WTC11 (cell line): ENCODE measurements around the gene LOC128125822.

ENCODE experiments used
- ATAC-seq: fragments of 200-7000 bp; cut with Tn5 transposase; 2 replicates; pipeline ENCODE4 v1.10.0; 2021; ENCODE audit warnings: mild to moderate bottlenecking, moderate library complexity
- CTCF ChIA-PET: fragments of 300-600 bp; sonication (Branson Sonifier 250); formaldehyde crosslinking; loops from one replicate; lab custom pipeline; 2021; ENCODE audit warnings: antibody characterized with exemption; lab: Charles Lee
- POLR2A ChIA-PET: fragments of 350-600 bp; sonication (Branson Sonifier 250); formaldehyde crosslinking; loops from one replicate; lab custom pipeline; 2021; ENCODE audit warnings: antibody characterized with exemption; lab: Charles Lee
- DNase-seq: peaks from one replicate; pipeline ENCODE4 v3.0.0; 2021; ENCODE audit warnings: low spot score
- H3K27ac Mint-ChIP-seq: 2 replicates; pipeline ENCODE4 v1.8.0; 2021; ENCODE audit warnings: mixed read lengths
- H3K27me3 Mint-ChIP-seq: 2 replicates; pipeline ENCODE4 v1.8.0; 2021; ENCODE audit warnings: low read depth, mild to moderate bottlenecking, moderate library complexity, mixed read lengths
- H3K36me3 Mint-ChIP-seq: 2 replicates; pipeline ENCODE4 v1.8.0; 2021; ENCODE audit warnings: mixed read lengths
- H3K4me1 Mint-ChIP-seq: 2 replicates; pipeline ENCODE4 v1.8.0; 2022; ENCODE audit warnings: mixed read lengths
- H3K4me3 Mint-ChIP-seq: 2 replicates; pipeline ENCODE4 v1.8.0; 2021; ENCODE audit warnings: mild to moderate bottlenecking, moderate library complexity, mixed read lengths
- H3K9me3 Mint-ChIP-seq: 2 replicates; pipeline ENCODE4 v1.8.0; 2021; ENCODE audit warnings: mixed read lengths
- ATF1 ChIP-seq: sonication (generic); formaldehyde crosslinking; IDR thresholded peaks from 2 replicates; pipeline ENCODE4 v1.8.1; 2023; ENCODE audit warnings: mild to moderate bottlenecking, moderate library complexity, missing genetic modification reagents
- ERG ChIP-seq: fragments of 250-450 bp; sonication (Bioruptor Pico); IDR thresholded peaks from 2 replicates; pipeline ENCODE4 v1.8.0; 2021; ENCODE audit warnings: mild to moderate bottlenecking
- FOXJ3 ChIP-seq: sonication (generic); formaldehyde crosslinking; IDR thresholded peaks from 2 replicates; pipeline ENCODE4 v1.9.0; 2021; ENCODE audit warnings: missing genetic modification reagents, mild to moderate bottlenecking, borderline replicate concordance
- FOXK1 ChIP-seq: sonication (generic); formaldehyde crosslinking; IDR thresholded peaks from 2 replicates; pipeline ENCODE4 v1.8.0; 2022; ENCODE audit warnings: mild to moderate bottlenecking, moderate library complexity, missing genetic modification reagents
- FOXP1 ChIP-seq: sonication (generic); formaldehyde crosslinking; IDR thresholded peaks from 2 replicates; pipeline ENCODE4 v1.8.0; 2022; ENCODE audit warnings: missing genetic modification reagents, mild to moderate bottlenecking, moderate library complexity, borderline replicate concordance
- GTF2I ChIP-seq: fragments of 250-450 bp; sonication (Bioruptor Pico); conservative IDR thresholded peaks from 2 replicates; pipeline ENCODE4 v1.4.0; 2021; ENCODE audit warnings: mild to moderate bottlenecking
- HMGA2 ChIP-seq: fragments of 250-450 bp; sonication (Bioruptor Pico); IDR thresholded peaks from 2 replicates; pipeline ENCODE4 v1.4.0; 2021; ENCODE audit warnings: mild to moderate bottlenecking, moderate library complexity
- IRF2 ChIP-seq: sonication (generic); formaldehyde crosslinking; IDR thresholded peaks from 2 replicates; pipeline ENCODE4 v1.8.0; 2022; ENCODE audit warnings: low read depth, missing genetic modification reagents, borderline replicate concordance
- MLX ChIP-seq: sonication (generic); formaldehyde crosslinking; IDR thresholded peaks from 2 replicates; pipeline ENCODE4 v1.8.1; 2023; ENCODE audit warnings: mild to moderate bottlenecking, missing genetic modification reagents, moderate library complexity
- NFYB ChIP-seq: sonication (generic); formaldehyde crosslinking; conservative IDR thresholded peaks from 2 replicates; pipeline ENCODE4 v1.8.0; 2022; ENCODE audit warnings: low read depth, missing genetic modification reagents
- ZNF121 ChIP-seq: sonication (generic); formaldehyde crosslinking; IDR thresholded peaks from 2 replicates; pipeline ENCODE4 v1.8.0; 2023; ENCODE audit warnings: missing genetic modification reagents
- ZNF219 ChIP-seq: sonication (generic); formaldehyde crosslinking; IDR thresholded peaks from 2 replicates; pipeline ENCODE4 v1.8.0; 2023; ENCODE audit warnings: missing genetic modification reagents, mild to moderate bottlenecking, borderline replicate concordance
- ZNF232 ChIP-seq: sonication (generic); formaldehyde crosslinking; IDR thresholded peaks from 2 replicates; pipeline ENCODE4 v1.8.0; 2022; ENCODE audit warnings: mild to moderate bottlenecking, missing genetic modification reagents
- ZNF671 ChIP-seq: fragments of 250-450 bp; sonication (Bioruptor Pico); IDR thresholded peaks from 2 replicates; pipeline ENCODE4 v1.8.0; 2021; ENCODE audit warnings: mild to moderate bottlenecking
- TF ChIP-seq, protein P1 (sequence below): sonication (generic); formaldehyde crosslinking; IDR thresholded peaks from 2 replicates; pipeline ENCODE4 v1.8.1; 2022; ENCODE audit warnings: mild to moderate bottlenecking, missing genetic modification reagents, moderate library complexity, borderline replicate concordance
- TF ChIP-seq, protein P2 (sequence below): sonication (generic); formaldehyde crosslinking; IDR thresholded peaks from 2 replicates; pipeline ENCODE4 v1.8.1; 2022; ENCODE audit warnings: missing genetic modification reagents, borderline replicate concordance
- TF ChIP-seq, protein P3 (sequence below): sonication (generic); formaldehyde crosslinking; IDR thresholded peaks from 2 replicates; pipeline ENCODE4 v1.8.0; 2022; ENCODE audit warnings: mild to moderate bottlenecking, missing genetic modification reagents
- TF ChIP-seq, protein P4 (sequence below): sonication (generic); formaldehyde crosslinking; IDR thresholded peaks from 2 replicates; pipeline ENCODE4 v1.8.0; 2022; ENCODE audit warnings: mild to moderate bottlenecking, missing genetic modification reagents

Gene LOC128125822

GRCh38 chr6:63560801-63561287 is 11.4 kb upstream of the LOC128125822 start (continued):
- TF ChIP-seq, protein P1, sequence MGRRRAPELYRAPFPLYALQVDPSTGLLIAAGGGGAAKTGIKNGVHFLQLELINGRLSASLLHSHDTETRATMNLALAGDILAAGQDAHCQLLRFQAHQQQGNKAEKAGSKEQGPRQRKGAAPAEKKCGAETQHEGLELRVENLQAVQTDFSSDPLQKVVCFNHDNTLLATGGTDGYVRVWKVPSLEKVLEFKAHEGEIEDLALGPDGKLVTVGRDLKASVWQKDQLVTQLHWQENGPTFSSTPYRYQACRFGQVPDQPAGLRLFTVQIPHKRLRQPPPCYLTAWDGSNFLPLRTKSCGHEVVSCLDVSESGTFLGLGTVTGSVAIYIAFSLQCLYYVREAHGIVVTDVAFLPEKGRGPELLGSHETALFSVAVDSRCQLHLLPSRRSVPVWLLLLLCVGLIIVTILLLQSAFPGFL (CRISPR knock-in tag) = no peak
- TF ChIP-seq FOXP1 (CRISPR knock-in tag) (no peak), ATF1 (CRISPR knock-in tag) (no peak), IRF2 (CRISPR knock-in tag) (no peak), FOXJ3 (CRISPR knock-in tag) (no peak), ZNF671 (CRISPR knock-in tag) (no peak), FOXK1 (CRISPR knock-in tag) (no peak)
- TF ChIP-seq, protein P2, sequence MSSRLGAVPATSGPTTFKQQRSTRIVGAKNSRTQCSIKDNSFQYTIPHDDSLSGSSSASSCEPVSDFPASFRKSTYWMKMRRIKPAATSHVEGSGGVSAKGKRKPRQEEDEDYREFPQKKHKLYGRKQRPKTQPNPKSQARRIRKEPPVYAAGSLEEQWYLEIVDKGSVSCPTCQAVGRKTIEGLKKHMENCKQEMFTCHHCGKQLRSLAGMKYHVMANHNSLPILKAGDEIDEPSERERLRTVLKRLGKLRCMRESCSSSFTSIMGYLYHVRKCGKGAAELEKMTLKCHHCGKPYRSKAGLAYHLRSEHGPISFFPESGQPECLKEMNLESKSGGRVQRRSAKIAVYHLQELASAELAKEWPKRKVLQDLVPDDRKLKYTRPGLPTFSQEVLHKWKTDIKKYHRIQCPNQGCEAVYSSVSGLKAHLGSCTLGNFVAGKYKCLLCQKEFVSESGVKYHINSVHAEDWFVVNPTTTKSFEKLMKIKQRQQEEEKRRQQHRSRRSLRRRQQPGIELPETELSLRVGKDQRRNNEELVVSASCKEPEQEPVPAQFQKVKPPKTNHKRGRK (CRISPR knock-in tag) = no peak

DNA sequence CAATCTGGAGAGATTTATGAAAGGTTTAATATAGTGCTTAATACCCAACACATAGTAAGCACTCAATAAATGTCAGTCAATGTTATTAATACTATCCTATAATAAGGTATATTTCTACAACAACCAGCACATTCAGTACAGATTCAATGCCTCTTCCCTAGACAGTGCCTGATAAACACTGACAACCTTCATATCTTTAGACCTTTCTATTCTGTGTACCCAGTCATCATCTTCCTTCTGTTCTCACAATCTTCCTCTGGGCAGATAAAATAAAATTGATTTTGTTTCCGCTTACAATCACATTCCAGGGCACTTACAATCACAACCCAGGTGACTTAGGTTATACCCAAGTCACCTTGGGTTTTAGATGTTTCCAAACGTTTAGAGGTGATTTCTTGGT is 11.0 kb upstream of the LOC128125822 start:
- ChIA-PET CTCF (no interaction called here), POLR2A (no interaction called here)
- Mint-ChIP-seq H3K4me1 (peaks cover 6% of the 10 kb centered on the region), H3K27me3 (peaks cover 4% of the 10 kb centered on the region), H3K9me3 (peaks cover 13% of the 10 kb centered on the region), H3K4me3 (no peak overlapping the region), H3K36me3 (no peaks in the 10 kb centered on the region), H3K27ac (no peak overlapping the region)
- TF ChIP-seq ZNF121 (no peak), ZNF219 (CRISPR knock-in tag) (no peak), NFYB (CRISPR knock-in tag) (no peak), ZNF232 (no peak), MLX (CRISPR knock-in tag) (no peak), ERG (no peak), FOXP1 (CRISPR knock-in tag) (no peak), HMGA2 (no peak), FOXJ3 (CRISPR knock-in tag) (no peak), ZNF671 (CRISPR knock-in tag) (no peak), FOXK1 (CRISPR knock-in tag) (no peak), GTF2I (CRISPR knock-in tag) (no peak)
- TF ChIP-seq, protein P3, sequence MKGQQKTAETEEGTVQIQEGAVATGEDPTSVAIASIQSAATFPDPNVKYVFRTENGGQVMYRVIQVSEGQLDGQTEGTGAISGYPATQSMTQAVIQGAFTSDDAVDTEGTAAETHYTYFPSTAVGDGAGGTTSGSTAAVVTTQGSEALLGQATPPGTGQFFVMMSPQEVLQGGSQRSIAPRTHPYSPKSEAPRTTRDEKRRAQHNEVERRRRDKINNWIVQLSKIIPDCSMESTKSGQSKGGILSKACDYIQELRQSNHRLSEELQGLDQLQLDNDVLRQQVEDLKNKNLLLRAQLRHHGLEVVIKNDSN (CRISPR knock-in tag) = no peak
- TF ChIP-seq, protein P4, sequence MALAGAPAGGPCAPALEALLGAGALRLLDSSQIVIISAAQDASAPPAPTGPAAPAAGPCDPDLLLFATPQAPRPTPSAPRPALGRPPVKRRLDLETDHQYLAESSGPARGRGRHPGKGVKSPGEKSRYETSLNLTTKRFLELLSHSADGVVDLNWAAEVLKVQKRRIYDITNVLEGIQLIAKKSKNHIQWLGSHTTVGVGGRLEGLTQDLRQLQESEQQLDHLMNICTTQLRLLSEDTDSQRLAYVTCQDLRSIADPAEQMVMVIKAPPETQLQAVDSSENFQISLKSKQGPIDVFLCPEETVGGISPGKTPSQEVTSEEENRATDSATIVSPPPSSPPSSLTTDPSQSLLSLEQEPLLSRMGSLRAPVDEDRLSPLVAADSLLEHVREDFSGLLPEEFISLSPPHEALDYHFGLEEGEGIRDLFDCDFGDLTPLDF (CRISPR knock-in tag) = no peak
- ATAC-seq = no peak
- no peak for DNase-seq
